ENCODE results near the gene FGR.

DNA sequence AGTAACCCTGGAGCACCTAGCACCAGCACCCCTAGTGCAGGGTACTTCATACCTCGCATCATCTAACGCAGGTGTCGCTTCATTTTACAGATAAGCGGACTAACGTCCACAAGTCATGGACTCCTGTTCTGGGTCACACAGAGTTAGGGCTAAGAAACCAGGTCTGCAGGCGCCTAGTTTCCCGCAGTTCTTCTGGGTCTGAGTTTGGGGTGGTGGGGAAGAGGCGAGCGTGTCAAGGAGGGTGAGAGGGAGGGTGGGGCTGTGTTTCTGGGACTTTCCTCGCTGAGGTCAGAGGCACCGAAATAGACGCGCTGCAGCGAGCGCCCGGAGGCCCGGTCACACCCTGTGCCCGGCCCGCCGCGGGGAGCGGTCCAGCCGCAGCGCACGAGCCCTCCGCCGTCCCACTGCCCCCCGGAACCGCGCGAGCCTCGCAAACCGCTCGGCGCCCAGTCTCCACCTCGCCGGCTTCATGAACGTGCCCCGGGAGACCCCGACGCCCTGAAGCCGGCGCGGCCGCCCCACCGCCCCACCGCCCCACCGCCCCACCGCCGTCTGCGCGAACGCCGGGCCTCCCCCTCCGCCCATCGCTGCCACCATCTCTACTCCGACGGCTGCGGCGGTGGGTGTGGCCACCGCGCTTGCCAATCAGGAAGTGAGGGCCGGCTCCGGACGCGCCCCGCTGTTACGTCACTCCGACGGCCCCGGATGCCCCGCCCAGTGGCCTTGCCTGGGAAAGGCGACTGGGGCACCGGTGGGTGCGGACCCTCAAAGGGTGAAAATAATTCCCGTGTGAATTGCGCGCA, 24.7 kb upstream of the FGR start:
- TF ChIP-seq SMC3 (IDR thresholded peaks at IDR 0.05; ENCODE audit: low read depth, low read length) = no peak
- no peak for TF ChIP-seq EZH2phosphoT487 (IDR thresholded peaks at IDR 0.05; ENCODE audit: borderline replicate concordance, low read depth)
- no peak for TF ChIP-seq RCOR1 (IDR thresholded peaks at IDR 0.05; ENCODE audit: low read length)
- TF ChIP-seq, protein P1, sequence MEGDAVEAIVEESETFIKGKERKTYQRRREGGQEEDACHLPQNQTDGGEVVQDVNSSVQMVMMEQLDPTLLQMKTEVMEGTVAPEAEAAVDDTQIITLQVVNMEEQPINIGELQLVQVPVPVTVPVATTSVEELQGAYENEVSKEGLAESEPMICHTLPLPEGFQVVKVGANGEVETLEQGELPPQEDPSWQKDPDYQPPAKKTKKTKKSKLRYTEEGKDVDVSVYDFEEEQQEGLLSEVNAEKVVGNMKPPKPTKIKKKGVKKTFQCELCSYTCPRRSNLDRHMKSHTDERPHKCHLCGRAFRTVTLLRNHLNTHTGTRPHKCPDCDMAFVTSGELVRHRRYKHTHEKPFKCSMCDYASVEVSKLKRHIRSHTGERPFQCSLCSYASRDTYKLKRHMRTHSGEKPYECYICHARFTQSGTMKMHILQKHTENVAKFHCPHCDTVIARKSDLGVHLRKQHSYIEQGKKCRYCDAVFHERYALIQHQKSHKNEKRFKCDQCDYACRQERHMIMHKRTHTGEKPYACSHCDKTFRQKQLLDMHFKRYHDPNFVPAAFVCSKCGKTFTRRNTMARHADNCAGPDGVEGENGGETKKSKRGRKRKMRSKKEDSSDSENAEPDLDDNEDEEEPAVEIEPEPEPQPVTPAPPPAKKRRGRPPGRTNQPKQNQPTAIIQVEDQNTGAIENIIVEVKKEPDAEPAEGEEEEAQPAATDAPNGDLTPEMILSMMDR (IDR thresholded peaks at IDR 0.05) = no peak
- no peak for TF ChIP-seq RAD21 (IDR thresholded peaks at IDR 0.05; ENCODE audit: low read length)
- TF ChIP-seq GATA2 (CRISPR knock-in tag; IDR thresholded peaks at IDR 0.05) = no peak
- TF ChIP-seq TAF1 (IDR thresholded peaks at IDR 0.05; ENCODE audit: borderline replicate concordance, low read depth, low read length) = no peak
